PC-9 (cell line): ENCODE data around the gene PLIN4. TPM values are rescaled to one million over a fixed set of nuclear protein-coding genes. Genes with fewer than 3 reads are reported as not detected.
"Not testable (repeated sequence)": the region's sequence is repeated elsewhere in the genome, so short reads cannot be mapped to it uniquely, and the experiment has no call there.

ENCODE experiments used
- BruUV-seq: library from RNA; stranded (reverse); fragments of 400-500 nt; replicated peaks from 2 replicates; lab custom pipeline; 2021; lab: Mats Ljungman, UMichigan
- CTCF ChIA-PET: fragments of 300-600 bp; sonication (Branson Sonifier 250); formaldehyde crosslinking; loops from one replicate; lab custom pipeline; 2022; ENCODE audit warnings: antibody characterized with exemption; lab: Charles Lee
- POLR2A ChIA-PET: fragments of 300-600 bp; sonication (Branson Sonifier 250); formaldehyde crosslinking; loops from one replicate; lab custom pipeline; 2022; ENCODE audit warnings: antibody characterized with exemption; ENCODE audit not compliant: unreplicated experiment; lab: Charles Lee
- DNase-seq, 2 experiments: peaks; one replicate each; pipeline versions ENCODE4 v3.0.0 to v3.0.0-alpha.2; 2015 to 2022; ENCODE audit warnings: mixed read lengths in 1 of 2
- H2AFZ ChIP-seq: fragments of 200-600 bp; sonication (generic); 2 replicates; pipeline ENCODE4 v1.8.1; 2017; ENCODE audit warnings: antibody characterized with exemption
- H3F3A ChIP-seq: fragments of 200-600 bp; sonication (generic); 2 replicates; pipeline ENCODE4 v1.8.1; 2017; ENCODE audit warnings: antibody characterized with exemption, mild to moderate bottlenecking, low read depth; ENCODE audit not compliant: insufficient read depth
- H3K27ac ChIP-seq: fragments of 200-600 bp; sonication (generic); 2 replicates; pipeline ENCODE4 v1.6.1; 2016; ENCODE audit warnings: mixed run types
- H3K27me3 ChIP-seq: fragments of 200-600 bp; sonication (generic); 2 replicates; pipeline ENCODE4 v1.6.1; 2016; ENCODE audit warnings: low read depth, mixed run types; ENCODE audit not compliant: insufficient read depth
- H3K36me3 ChIP-seq: fragments of 200-600 bp; sonication (generic); 2 replicates; pipeline ENCODE4 v1.6.1; 2016; ENCODE audit warnings: low read depth, mixed run types
- H3K4me1 ChIP-seq: fragments of 200-600 bp; sonication (generic); replicated peaks from 2 replicates; pipeline ENCODE4 v1.6.1; 2016; ENCODE audit warnings: mixed run types; ENCODE audit not compliant: insufficient read depth
- H3K4me2 ChIP-seq: fragments of 200-600 bp; sonication (generic); 2 replicates; pipeline ENCODE4 v1.6.1; 2017; ENCODE audit warnings: mixed run types
- H3K4me3 ChIP-seq: fragments of 200-600 bp; sonication (generic); 2 replicates; pipeline ENCODE4 v1.6.1; 2016; ENCODE audit warnings: mixed run types
- H3K79me2 ChIP-seq: fragments of 200-600 bp; sonication (generic); 2 replicates; pipeline ENCODE4 v1.6.1; 2017; ENCODE audit warnings: low read depth, mixed run types
- H3K9me2 ChIP-seq: fragments of 200-600 bp; sonication (generic); 2 replicates; pipeline ENCODE4 v1.8.1; 2017; ENCODE audit warnings: mild to moderate bottlenecking; ENCODE audit not compliant: insufficient read depth
- H3K9me3 ChIP-seq: fragments of 200-600 bp; sonication (generic); 2 replicates; pipeline ENCODE4 v1.8.1; 2016; ENCODE audit warnings: low read depth; ENCODE audit not compliant: insufficient read depth
- H4K20me1 ChIP-seq: fragments of 200-600 bp; sonication (generic); 2 replicates; pipeline ENCODE4 v1.8.1; 2017; ENCODE audit not compliant: insufficient read depth
- EZH2 ChIP-seq: fragments of 200-600 bp; sonication (generic); IDR thresholded peaks from 2 replicates; pipeline ENCODE4 v1.8.0; 2017; ENCODE audit warnings: antibody characterized with exemption, low read depth
- intact Hi-C: fragments of 100-400 bp; cut with micrococcal nuclease; formaldehyde crosslinking; loops from one replicate; pipeline ENCODE4 v1.10.0; 2022; ENCODE audit not compliant: unreplicated experiment
- total RNA-seq: library from RNA; stranded (reverse); gene quantifications from 2 replicates; pipeline ENCODE4 v1.2.3, GENCODE V29; 2021
- TF ChIP-seq, protein P1 (sequence below): fragments of 200-600 bp; sonication (generic); conservative IDR thresholded peaks from 2 replicates; pipeline ENCODE4 v1.6.1; 2017; ENCODE audit warnings: mixed run types, antibody characterized with exemption, mild to moderate bottlenecking, moderate library complexity

PLIN4 gene
- total RNA-seq, 1 experiment from 2014 or later = 1.6 TPM

- no peak overlapping the region for H2AFZ ChIP-seq
- H3K4me3 ChIP-seq = no peak overlapping the region
- DNase-seq = no peak
- H4K20me1 ChIP-seq = no peaks in the 10 kb centered on the region
- BruUV-seq = no TSS peak
- TF ChIP-seq, protein P1, sequence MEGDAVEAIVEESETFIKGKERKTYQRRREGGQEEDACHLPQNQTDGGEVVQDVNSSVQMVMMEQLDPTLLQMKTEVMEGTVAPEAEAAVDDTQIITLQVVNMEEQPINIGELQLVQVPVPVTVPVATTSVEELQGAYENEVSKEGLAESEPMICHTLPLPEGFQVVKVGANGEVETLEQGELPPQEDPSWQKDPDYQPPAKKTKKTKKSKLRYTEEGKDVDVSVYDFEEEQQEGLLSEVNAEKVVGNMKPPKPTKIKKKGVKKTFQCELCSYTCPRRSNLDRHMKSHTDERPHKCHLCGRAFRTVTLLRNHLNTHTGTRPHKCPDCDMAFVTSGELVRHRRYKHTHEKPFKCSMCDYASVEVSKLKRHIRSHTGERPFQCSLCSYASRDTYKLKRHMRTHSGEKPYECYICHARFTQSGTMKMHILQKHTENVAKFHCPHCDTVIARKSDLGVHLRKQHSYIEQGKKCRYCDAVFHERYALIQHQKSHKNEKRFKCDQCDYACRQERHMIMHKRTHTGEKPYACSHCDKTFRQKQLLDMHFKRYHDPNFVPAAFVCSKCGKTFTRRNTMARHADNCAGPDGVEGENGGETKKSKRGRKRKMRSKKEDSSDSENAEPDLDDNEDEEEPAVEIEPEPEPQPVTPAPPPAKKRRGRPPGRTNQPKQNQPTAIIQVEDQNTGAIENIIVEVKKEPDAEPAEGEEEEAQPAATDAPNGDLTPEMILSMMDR = no peak
- TF ChIP-seq EZH2 = no peak
- no peaks in the 10 kb centered on the region for H3K9me3 ChIP-seq
- no peaks in the 10 kb centered on the region for H3K4me1 ChIP-seq
- ChIA-PET CTCF (interaction anchor here (0.6 to 0.8 kb wide), 2 partner anchors 146 to 155 kb away, joined by 4 read pairs; no protein-coding TSS in a partner anchor), POLR2A (no interaction called here)
- no peaks in the 10 kb centered on the region for H3F3A ChIP-seq
- H3K79me2 ChIP-seq = no peaks in the 10 kb centered on the region
- H3K36me3 ChIP-seq = no peaks in the 10 kb centered on the region
- no peaks in the 10 kb centered on the region for H3K9me2 ChIP-seq
- intact Hi-C loops = loop anchor here (5.0 kb wide), 1 partner anchor 156 kb away; the partner anchor contains the start of gene DPP9
- no peak overlapping the region for H3K27ac ChIP-seq
- H3K27me3 ChIP-seq = no peaks in the 10 kb centered on the region
- H3K4me2 ChIP-seq = no peak overlapping the region
These were observed 48.2 kb upstream of the PLIN4 start for GRCh38 chr19:4566402-4567051.

- H3K4me2 ChIP-seq, BruUV-seq, H3K4me1 ChIP-seq, H4K20me1 ChIP-seq, POLR2A ChIA-PET, CTCF ChIA-PET, intact Hi-C loops, H3K79me2 ChIP-seq, H3K27ac ChIP-seq, H3K9me3 ChIP-seq, H3K9me2 ChIP-seq, H3F3A ChIP-seq, H2AFZ ChIP-seq, DNase-seq, H3K4me3 ChIP-seq, H3K36me3 ChIP-seq, H3K27me3 ChIP-seq: not testable (repeated sequence)
These were observed 45.3 kb upstream of the PLIN4 start for GRCh38 chr19:4563562-4563961.

DNA sequence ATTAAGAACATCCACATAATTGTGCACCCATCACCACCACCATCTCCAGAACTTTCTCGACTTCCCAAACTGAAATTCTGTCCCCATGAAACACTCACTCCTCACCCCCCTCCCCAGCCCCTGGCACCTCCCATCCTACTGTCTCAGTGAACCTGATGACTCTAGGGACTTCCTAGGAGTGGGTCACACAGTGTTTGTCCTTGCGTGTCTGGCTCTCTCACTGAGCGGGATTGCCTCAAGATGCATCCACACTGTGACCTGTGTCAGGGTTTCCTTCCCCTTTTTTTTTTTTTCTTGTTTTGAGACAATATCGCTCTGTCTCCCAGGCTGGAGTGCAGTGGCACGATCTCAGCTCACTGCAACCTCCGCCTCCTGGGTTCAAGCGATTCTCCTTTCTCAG lies 43.8 kb upstream of the PLIN4 start:
- H3K79me2 ChIP-seq, H3K27me3 ChIP-seq, intact Hi-C loops, H3K27ac ChIP-seq, CTCF ChIA-PET, H4K20me1 ChIP-seq, BruUV-seq, POLR2A ChIA-PET, H3K4me1 ChIP-seq, DNase-seq, H3K36me3 ChIP-seq, H3K4me2 ChIP-seq, H3K9me3 ChIP-seq, H2AFZ ChIP-seq, H3F3A ChIP-seq, H3K4me3 ChIP-seq, H3K9me2 ChIP-seq: not testable (repeated sequence)

GRCh38 chr19:4559569-4559968 lies 41.3 kb upstream of the PLIN4 start, which contains the start of gene SEMA6B:
Gene SEMA6B, minus strand, starts transcription at chr19:4559684. Its CDS starts 1,227 bp downstream, at chr19:4558457.
- intact Hi-C loops = no loop called here
- no peaks in the 10 kb centered on the region for H3K9me3 ChIP-seq
- no peak for TF ChIP-seq EZH2
- TF ChIP-seq, protein P1 = no peak
- no peak within 1 kb of the TSS for H3K27ac ChIP-seq
- H3K27me3 ChIP-seq = no peaks in the 10 kb centered on the region
- no peaks in the 10 kb centered on the region for H3K36me3 ChIP-seq
- H3K4me3 ChIP-seq = no peak within 1 kb of the TSS
- CTCF ChIA-PET = no interaction called here
- no peaks in the 10 kb centered on the region for H4K20me1 ChIP-seq
- H3K4me1 ChIP-seq = no peaks in the 10 kb centered on the region
- H2AFZ ChIP-seq = no peak within 1 kb of the TSS
- H3K4me2 ChIP-seq = no peak within 1 kb of the TSS
- H3F3A ChIP-seq = peaks cover 3% of the 10 kb centered on the region
- BruUV-seq = no TSS peak
- POLR2A ChIA-PET = no interaction called here
- H3K9me2 ChIP-seq = no peaks in the 10 kb centered on the region
- no peak for DNase-seq
- H3K79me2 ChIP-seq = no peaks in the 10 kb centered on the region
